ENCODE data around the gene SH3GLB1.

- no peak for TF ChIP-seq CTCF (IDR thresholded peaks at IDR 0.05)
- TF ChIP-seq POLR2A (IDR thresholded peaks at IDR 0.05): no peak
- TF ChIP-seq POLR2AphosphoS5 (IDR thresholded peaks at IDR 0.05): no peak
Measured at GRCh38 chr1:86714159-86714558, 9.8 kb downstream of the SH3GLB1 start.
